ENCODE data around the gene ESPN.

- TF ChIP-seq POLR2AphosphoS5 (IDR thresholded peaks at IDR 0.05) (no peak), CTCF (IDR thresholded peaks at IDR 0.05) (no peak), EP300 (IDR thresholded peaks at IDR 0.05) (no peak), POLR2A (IDR thresholded peaks at IDR 0.05; ENCODE audit: low read depth) (no peak)
Measured at GRCh38 chr1:6447818-6448748, 23.5 kb downstream of the ESPN start.
